ENCODE measurements around the gene EIF4EBP2.
A peak's percentile ranks its signal among the peaks of the same experiment; 100 is the strongest.

Gene EIF4EBP2

GRCh38 chr10:70391654-70392053 is 12.3 kb upstream of the EIF4EBP2 start:
- ChIA-PET CTCF (no interaction called here), POLR2A (ENCODE audit: low non-redundant PET) (no interaction called here)
- DNase-seq (ENCODE audit: low spot score), result no peak
- TF ChIP-seq CTCF (conservative IDR thresholded peaks at IDR 0.05; ENCODE audit: low read depth), result no peak
- no peak overlapping the region for H3K27ac ChIP-seq

GRCh38 chr10:70396140-70396539 is 7.8 kb upstream of the EIF4EBP2 start:
- no peak for TF ChIP-seq CTCF (conservative IDR thresholded peaks at IDR 0.05; ENCODE audit: low read depth)
- no peak for DNase-seq (ENCODE audit: low spot score)
- CTCF ChIA-PET, result interaction anchor here (0.6 to 1.5 kb wide), 2 partner anchors 9 to 261 kb away, joined by 4 to 6 read pairs; no protein-coding TSS in a partner anchor
- H3K27ac ChIP-seq, result no peak overlapping the region
- POLR2A ChIA-PET (ENCODE audit: low non-redundant PET), result interaction anchor here (0.6 kb wide), 1 partner anchor 18 kb away, joined by 6 read pairs; no protein-coding TSS in a partner anchor

- ChIA-PET POLR2A (ENCODE audit: low non-redundant PET) (interaction anchor here (0.7 kb wide), 1 partner anchor 11 kb away, joined by 9 read pairs; no protein-coding TSS in a partner anchor), CTCF (no interaction called here)
- no peak overlapping the region for H3K27ac ChIP-seq
- TF ChIP-seq CTCF (conservative IDR thresholded peaks at IDR 0.05; ENCODE audit: low read depth), result no peak
- no peak for DNase-seq (ENCODE audit: low spot score)
These were observed 4.8 kb upstream of the EIF4EBP2 start for GRCh38 chr10:70399177-70399576.

- ChIA-PET CTCF (interaction anchor here (0.6 to 0.7 kb wide), 2 partner anchors 121 to 155 kb away, joined by 3 read pairs; no protein-coding TSS in a partner anchor), POLR2A (ENCODE audit: low non-redundant PET) (interaction anchor here (0.6 to 1.0 kb wide), 4 partner anchors 24 to 257 kb away, joined by 3 to 5 read pairs (median 4); partner anchors contain the start of genes SAR1A and TYSND1)
- peak overlapping the region; percentile 95 for H3K27ac ChIP-seq
- no peak for TF ChIP-seq CTCF (conservative IDR thresholded peaks at IDR 0.05; ENCODE audit: low read depth)
- no peak for DNase-seq (ENCODE audit: low spot score)
These were observed 386 bp upstream of the EIF4EBP2 start for GRCh38 chr10:70403483-70404035.

- TF ChIP-seq CTCF (conservative IDR thresholded peaks at IDR 0.05; ENCODE audit: low read depth), result no peak
- ChIA-PET POLR2A (ENCODE audit: low non-redundant PET) (no interaction called here), CTCF (interaction anchor here (0.7 to 1.4 kb wide), 3 partner anchors 15 to 40 kb away, joined by 3 to 4 read pairs (median 4); no protein-coding TSS in a partner anchor)
- peak overlapping the region; percentile 95 for H3K27ac ChIP-seq
- DNase-seq (ENCODE audit: low spot score), result no peak
These were observed 767 bp downstream of the EIF4EBP2 start for GRCh38 chr10:70404787-70405036.

- peak; percentile 86 for DNase-seq (ENCODE audit: low spot score)
- ChIA-PET POLR2A (ENCODE audit: low non-redundant PET) (no interaction called here), CTCF (interaction anchor here (0.7 to 1.4 kb wide), 3 partner anchors 16 to 40 kb away, joined by 3 to 4 read pairs (median 4); no protein-coding TSS in a partner anchor)
- no peak for TF ChIP-seq CTCF (conservative IDR thresholded peaks at IDR 0.05; ENCODE audit: low read depth)
- peak overlapping the region; percentile 95 for H3K27ac ChIP-seq
These were observed 1.3 kb downstream of the EIF4EBP2 start for GRCh38 chr10:70405037-70405824.
